GM12872 (cell line): ENCODE results near the gene APOBEC3B.

Source experiments
- CTCF ChIP-seq: IDR thresholded peaks from 3 replicates; pipeline ENCODE4 v1.5.1; 2011; ENCODE audit warnings: low read depth, mild to moderate bottlenecking, low read length, moderate library complexity; ENCODE audit not compliant: insufficient read depth

The APOBEC3B gene

GRCh38 chr22:38981992-38982927, at the start of gene APOBEC3B:
TSS of gene APOBEC3B (plus strand) at chr22:38982347. CDS start at chr22:38982454, 107 bp downstream.
- TF ChIP-seq CTCF: no peak

DNA sequence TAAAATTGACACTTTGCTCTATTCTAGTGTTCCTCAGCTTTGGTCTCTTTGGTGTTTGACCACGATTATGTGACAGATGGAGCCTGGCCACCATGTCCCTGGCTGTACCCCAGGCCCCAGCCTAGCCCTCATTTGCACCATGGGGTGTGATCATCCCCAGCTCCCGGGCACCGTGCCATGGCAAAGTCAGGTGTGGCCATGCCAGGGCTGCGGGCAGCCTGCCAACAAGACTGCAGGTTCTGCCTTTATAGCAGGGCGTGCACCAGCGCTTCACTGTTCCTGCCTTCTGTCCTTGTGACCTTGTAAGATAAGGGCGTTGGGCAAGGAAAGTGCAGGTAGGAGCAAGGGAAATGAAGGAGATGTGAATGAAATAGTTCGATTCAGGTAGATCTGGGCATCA, 47.1 kb upstream of the APOBEC3B start:
- no peak for TF ChIP-seq CTCF

DNA sequence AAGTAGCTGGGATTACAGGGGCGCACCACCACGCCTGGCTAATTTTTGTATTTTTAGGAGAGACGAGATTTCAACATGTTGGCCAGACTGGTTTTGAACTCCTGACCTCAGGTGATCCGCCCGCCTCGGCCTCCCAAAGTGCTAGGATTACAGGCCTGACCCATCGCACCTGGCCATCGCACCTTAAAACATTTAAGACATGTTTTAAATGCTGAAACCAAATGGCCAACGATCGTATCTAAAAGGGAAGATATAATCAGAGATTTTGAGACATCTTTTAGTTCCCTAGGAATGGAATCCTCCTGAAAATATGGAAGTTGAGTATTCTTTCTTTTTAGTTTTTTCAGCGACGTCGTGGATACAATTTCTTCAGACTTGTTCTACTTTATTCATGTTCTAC, 46.5 kb upstream of the APOBEC3B start:
- TF ChIP-seq CTCF: no peak

GRCh38 chr22:38936562-38936961, 45.6 kb upstream of the APOBEC3B start:
- no peak for TF ChIP-seq CTCF

- TF ChIP-seq CTCF: no peak
Measured at GRCh38 chr22:38937036-38937435, 45.1 kb upstream of the APOBEC3B start.

DNA sequence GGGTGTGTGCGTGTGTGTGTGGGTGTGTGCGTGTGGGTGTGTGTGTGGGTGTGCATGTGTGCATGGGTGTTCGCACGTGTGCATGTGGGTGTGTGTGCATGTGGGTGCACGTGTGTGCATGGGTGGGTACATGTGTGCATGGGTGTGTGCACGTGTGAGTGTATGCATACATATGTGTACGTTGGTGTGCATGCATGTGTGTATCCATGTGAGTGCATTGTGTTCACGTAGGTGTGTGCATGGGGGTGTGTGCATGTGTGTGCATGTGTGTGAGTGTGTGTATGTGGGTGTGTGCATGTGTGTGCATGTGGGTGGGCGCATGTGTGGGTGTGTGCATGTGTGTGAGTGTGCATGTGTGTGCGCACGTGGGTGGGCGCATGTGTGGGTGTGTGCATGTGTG, 44.6 kb upstream of the APOBEC3B start:
- no peak for TF ChIP-seq CTCF

DNA sequence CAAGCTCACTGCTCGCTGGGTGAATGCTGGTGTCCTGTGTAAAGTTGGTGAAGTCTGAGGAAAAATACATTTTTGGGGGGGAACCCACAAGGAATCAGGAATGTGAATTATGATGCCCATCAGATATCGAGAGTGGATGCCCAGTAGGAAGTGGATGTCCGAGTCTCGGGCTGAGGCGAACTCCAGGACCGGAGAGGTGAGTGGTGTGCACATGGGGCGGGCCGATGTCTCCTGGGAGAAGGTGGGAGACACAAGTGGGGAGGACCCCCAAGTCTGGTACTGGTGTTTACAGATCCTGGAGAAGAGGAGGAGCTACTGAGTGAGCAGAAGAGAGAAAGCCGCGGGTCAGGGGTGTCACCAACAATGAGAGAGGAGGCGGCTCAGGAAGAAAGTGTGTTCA, 43.9 kb upstream of the APOBEC3B start:
- no peak for TF ChIP-seq CTCF
